GM23338 (cell line): ENCODE results near the gene PLEKHJ1. TPM values are rescaled to one million over a fixed set of nuclear protein-coding genes. Genes with fewer than 3 reads are reported as not detected.

Experiments used
- ATAC-seq: fragments of 200-7000 bp; cut with Tn5 transposase; 3 replicates; pipeline ENCODE4 v1.9.1; 2020
- DNase-seq: peaks from one replicate; pipeline ENCODE4 v3.0.0-alpha.2; 2015; ENCODE audit warnings: low spot score
- H2AFZ ChIP-seq: fragments of 200-600 bp; sonication (generic); 2 replicates; pipeline ENCODE4 v1.8.0; 2016; ENCODE audit warnings: antibody characterized with exemption, mild to moderate bottlenecking, moderate library complexity
- H3F3A ChIP-seq: fragments of 200-600 bp; sonication (generic); replicated peaks from 2 replicates; pipeline ENCODE4 v1.8.0; 2017; ENCODE audit warnings: antibody characterized with exemption, mixed run types, low read depth
- H3K27ac ChIP-seq: fragments of 200-600 bp; sonication (generic); 2 replicates; pipeline ENCODE4 v1.6.1; 2016; ENCODE audit warnings: low read depth
- H3K27me3 ChIP-seq: fragments of 200-600 bp; sonication (generic); 2 replicates; pipeline ENCODE4 v1.8.0; 2016; ENCODE audit warnings: mild to moderate bottlenecking, mixed run types, moderate library complexity; ENCODE audit not compliant: insufficient read depth
- H3K36me3 ChIP-seq: fragments of 200-600 bp; sonication (generic); 2 replicates; pipeline ENCODE4 v1.8.0; 2016; ENCODE audit warnings: mild to moderate bottlenecking; ENCODE audit not compliant: insufficient read depth
- H3K4me1 ChIP-seq: fragments of 200-600 bp; sonication (generic); 2 replicates; pipeline ENCODE4 v1.8.0; 2016; ENCODE audit warnings: mild to moderate bottlenecking, moderate library complexity; ENCODE audit not compliant: insufficient read depth
- H3K4me2 ChIP-seq: fragments of 200-600 bp; sonication (generic); 2 replicates; pipeline ENCODE4 v1.7.1; 2017; ENCODE audit warnings: mixed run types
- H3K4me3 ChIP-seq: fragments of 200-600 bp; sonication (generic); 2 replicates; pipeline ENCODE4 v1.6.1; 2016; ENCODE audit warnings: mixed run types
- H3K79me2 ChIP-seq: fragments of 200-600 bp; sonication (generic); replicated peaks from 2 replicates; pipeline ENCODE4 v1.8.0; 2017; ENCODE audit warnings: mild to moderate bottlenecking; ENCODE audit not compliant: insufficient read depth
- H3K9me2 ChIP-seq: fragments of 200-600 bp; sonication (generic); 2 replicates; pipeline ENCODE4 v1.8.0; 2017; ENCODE audit not compliant: insufficient read depth
- H4K20me1 ChIP-seq: fragments of 200-600 bp; sonication (generic); replicated peaks from 2 replicates; pipeline ENCODE4 v1.8.0; 2017; ENCODE audit warnings: mild to moderate bottlenecking; ENCODE audit not compliant: insufficient read depth
- H3K27ac Mint-ChIP-seq: 2 replicates; pipeline ENCODE4 v1.8.0; 2020; ENCODE audit warnings: inconsistent platforms, mild to moderate bottlenecking, moderate library complexity, mixed read lengths
- H3K27me3 Mint-ChIP-seq: 3 replicates; pipeline ENCODE4 v1.8.0; 2022; ENCODE audit warnings: low read depth, mild to moderate bottlenecking, moderate library complexity, mixed read lengths, inconsistent platforms; ENCODE audit not compliant: insufficient read depth, poor library complexity
- H3K36me3 Mint-ChIP-seq: 3 replicates; pipeline ENCODE4 v1.8.0; 2021; ENCODE audit warnings: low read depth, mild to moderate bottlenecking, inconsistent platforms, moderate library complexity, mixed read lengths
- H3K4me1 Mint-ChIP-seq: 3 replicates; pipeline ENCODE4 v1.8.0; 2020; ENCODE audit warnings: mild to moderate bottlenecking, inconsistent platforms, mixed read lengths
- H3K4me3 Mint-ChIP-seq: 3 replicates; pipeline ENCODE4 v1.8.0; 2021; ENCODE audit warnings: moderate library complexity, mild to moderate bottlenecking, inconsistent platforms, mixed read lengths
- H3K9me3 Mint-ChIP-seq: 3 replicates; pipeline ENCODE4 v1.8.0; 2020; ENCODE audit warnings: moderate library complexity, mild to moderate bottlenecking, inconsistent platforms, mixed read lengths
- CREB1 ChIP-seq: fragments of 250-450 bp; sonication (Bioruptor Pico); IDR thresholded peaks from 2 replicates; pipeline ENCODE4 v1.5.0; 2020; ENCODE audit warnings: low read depth, mild to moderate bottlenecking, moderate library complexity
- ETS1 ChIP-seq: IDR thresholded peaks from 2 replicates; pipeline ENCODE4 v1.6.1; 2016; ENCODE audit warnings: antibody characterized with exemption
- EZH2phosphoT487 ChIP-seq: fragments of 200-600 bp; sonication (generic); IDR thresholded peaks from one replicate; pipeline ENCODE4 v1.8.1; 2018; ENCODE audit warnings: antibody characterized with exemption; ENCODE audit not compliant: unreplicated experiment
- JUNB ChIP-seq: IDR thresholded peaks from one replicate; pipeline ENCODE4 v1.6.1; 2016; ENCODE audit warnings: antibody characterized with exemption; ENCODE audit not compliant: unreplicated experiment
- NANOG ChIP-seq: IDR thresholded peaks from 2 replicates; pipeline ENCODE4 v1.6.1; 2016; ENCODE audit warnings: antibody characterized with exemption, borderline replicate concordance
- POLR2AphosphoS5 ChIP-seq: IDR thresholded peaks from 2 replicates; pipeline ENCODE4 v1.6.1; 2016; ENCODE audit warnings: antibody characterized with exemption, low read depth
- STAT1 ChIP-seq: IDR thresholded peaks from one replicate; pipeline ENCODE4 v1.6.1; 2016; ENCODE audit warnings: antibody characterized with exemption; ENCODE audit not compliant: unreplicated experiment
- ZNF114 ChIP-seq: fragments of 250-450 bp; sonication (Bioruptor Pico); IDR thresholded peaks from 2 replicates; pipeline ENCODE4 v1.5.0; 2020; ENCODE audit warnings: mild to moderate bottlenecking, moderate library complexity
- ZNF462 ChIP-seq: fragments of 250-450 bp; sonication (Bioruptor Pico); IDR thresholded peaks from 2 replicates; pipeline ENCODE4 v1.5.0; 2020; ENCODE audit warnings: mild to moderate bottlenecking, moderate library complexity
- polyA plus RNA-seq: library from polyadenylated mRNA; unstranded; fragments of >200 nt; fragmentation: Nextera tagmentation; extraction: Ambion mirVana; gene quantifications from 2 replicates; pipeline ENCODE4 v1.2.1, GENCODE V29; 2016
- total RNA-seq: library from RNA; depleted of rRNA; stranded (reverse); fragments of >200 nt; shearing (Covaris generic); gene quantifications from 2 replicates; pipeline ENCODE4 v1.2.3, GENCODE V29; 2014
- TF ChIP-seq, protein P1 (sequence below): IDR thresholded peaks from one replicate; pipeline ENCODE4 v1.6.1; 2018; ENCODE audit warnings: antibody characterized with exemption; ENCODE audit not compliant: unreplicated experiment

PLEKHJ1 gene
- total and polyA plus RNA-seq, 2 experiments from 2014 or later, result 146 to 210 TPM

DNA sequence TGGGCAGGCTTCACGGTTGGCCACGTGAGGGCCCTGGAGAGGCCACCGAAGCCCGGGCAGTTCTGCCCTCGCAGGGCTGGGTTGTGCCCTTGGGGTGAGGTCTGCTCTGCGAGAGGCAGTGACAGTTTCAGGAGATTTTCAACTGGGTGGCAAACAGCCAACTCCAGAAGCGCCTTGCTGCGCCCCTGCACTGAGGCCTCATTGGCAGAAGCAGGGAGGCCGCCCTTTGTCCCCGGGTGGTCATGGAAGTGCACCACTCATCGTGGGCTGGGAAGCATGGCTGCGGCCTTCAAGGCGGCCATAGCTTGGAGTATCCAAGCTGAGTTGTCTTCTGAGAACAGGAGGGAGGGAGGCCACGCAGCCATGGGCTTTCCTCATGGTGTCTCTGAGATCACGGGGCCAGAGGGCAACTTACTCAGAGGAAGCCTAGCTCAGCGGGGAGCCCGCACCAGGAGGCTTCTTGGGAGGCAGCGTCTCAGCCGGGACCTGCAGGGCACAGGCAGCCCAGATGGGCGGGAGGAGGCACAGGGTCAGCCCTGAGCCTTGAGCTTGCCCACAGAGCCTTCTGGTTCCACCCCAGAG is 14.8 kb downstream of the PLEKHJ1 start:
- 0 out of 2 replicates have a peak, but pooled peaks cover 4% of the 10 kb centered on the region for H3F3A ChIP-seq
- no peaks in the 10 kb centered on the region for H3K4me1 Mint-ChIP-seq
- H3K4me3 Mint-ChIP-seq, result no peak overlapping the region
- 0 out of 2 replicates have a peak, but pooled peaks cover 3% of the 10 kb centered on the region for H4K20me1 ChIP-seq
- H3K4me1 ChIP-seq, result no peaks in the 10 kb centered on the region
- H3K9me3 Mint-ChIP-seq, result no peaks in the 10 kb centered on the region
- peaks cover 3% of the 10 kb centered on the region; the same call in 1 of the 2 replicates for H3K36me3 ChIP-seq
- peaks cover 11% of the 10 kb centered on the region for H3K27me3 Mint-ChIP-seq
- no peaks in the 10 kb centered on the region for H3K9me2 ChIP-seq
- DNase-seq (no peak), ATAC-seq (peak; percentile 16; the same call in 2 of the 3 replicates)
- no peak overlapping the region for H3K4me2 ChIP-seq
- no peaks in the 10 kb centered on the region for H3K79me2 ChIP-seq
- H3K27ac Mint-ChIP-seq, result no peak overlapping the region; the same call in 1 of the 2 replicates
- 0 out of 2 replicates have a peak overlapping the region, but pooled peaks have one; percentile 39 for H3K27ac ChIP-seq
- H3K4me3 ChIP-seq, result no peak overlapping the region
- no peaks in the 10 kb centered on the region for H3K27me3 ChIP-seq
- no peak overlapping the region for H2AFZ ChIP-seq
- H3K36me3 Mint-ChIP-seq, result peaks cover 42% of the 10 kb centered on the region
- no peak for TF ChIP-seq ETS1
- no peak for TF ChIP-seq ZNF114

DNA sequence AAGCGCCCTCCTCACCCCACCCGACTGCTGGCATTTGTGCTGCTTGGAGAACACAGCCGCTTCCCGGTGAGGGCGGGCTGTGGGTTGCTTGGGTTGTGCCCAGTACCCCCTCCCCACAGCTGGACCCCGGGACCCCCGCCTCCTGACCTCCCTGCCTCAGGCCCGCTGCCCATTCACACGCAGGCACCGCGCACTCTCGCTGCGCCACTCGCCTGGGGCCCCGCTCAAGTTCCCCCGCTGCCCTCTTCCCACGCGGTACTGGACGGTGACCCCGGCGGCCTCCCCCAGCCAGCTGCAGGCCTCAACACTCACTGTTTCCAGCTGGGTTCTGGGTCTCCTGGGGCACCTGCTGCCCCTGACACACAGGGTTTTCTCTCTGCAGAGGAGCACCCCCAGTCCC is 16.4 kb downstream of the PLEKHJ1 start:
- H3K27ac Mint-ChIP-seq, result no peak overlapping the region
- 0 out of 2 replicates have a peak, but pooled peaks cover 3% of the 10 kb centered on the region for H4K20me1 ChIP-seq
- H3K36me3 Mint-ChIP-seq, result peaks cover 46% of the 10 kb centered on the region
- no peak for TF ChIP-seq NANOG
- no peak for TF ChIP-seq EZH2phosphoT487
- no peak for TF ChIP-seq CREB1 (CRISPR knock-in tag)
- TF ChIP-seq ZNF462 (CRISPR knock-in tag), result no peak
- no peak for TF ChIP-seq STAT1
- TF ChIP-seq POLR2AphosphoS5, result no peak
- TF ChIP-seq JUNB, result no peak
- TF ChIP-seq, protein P1, sequence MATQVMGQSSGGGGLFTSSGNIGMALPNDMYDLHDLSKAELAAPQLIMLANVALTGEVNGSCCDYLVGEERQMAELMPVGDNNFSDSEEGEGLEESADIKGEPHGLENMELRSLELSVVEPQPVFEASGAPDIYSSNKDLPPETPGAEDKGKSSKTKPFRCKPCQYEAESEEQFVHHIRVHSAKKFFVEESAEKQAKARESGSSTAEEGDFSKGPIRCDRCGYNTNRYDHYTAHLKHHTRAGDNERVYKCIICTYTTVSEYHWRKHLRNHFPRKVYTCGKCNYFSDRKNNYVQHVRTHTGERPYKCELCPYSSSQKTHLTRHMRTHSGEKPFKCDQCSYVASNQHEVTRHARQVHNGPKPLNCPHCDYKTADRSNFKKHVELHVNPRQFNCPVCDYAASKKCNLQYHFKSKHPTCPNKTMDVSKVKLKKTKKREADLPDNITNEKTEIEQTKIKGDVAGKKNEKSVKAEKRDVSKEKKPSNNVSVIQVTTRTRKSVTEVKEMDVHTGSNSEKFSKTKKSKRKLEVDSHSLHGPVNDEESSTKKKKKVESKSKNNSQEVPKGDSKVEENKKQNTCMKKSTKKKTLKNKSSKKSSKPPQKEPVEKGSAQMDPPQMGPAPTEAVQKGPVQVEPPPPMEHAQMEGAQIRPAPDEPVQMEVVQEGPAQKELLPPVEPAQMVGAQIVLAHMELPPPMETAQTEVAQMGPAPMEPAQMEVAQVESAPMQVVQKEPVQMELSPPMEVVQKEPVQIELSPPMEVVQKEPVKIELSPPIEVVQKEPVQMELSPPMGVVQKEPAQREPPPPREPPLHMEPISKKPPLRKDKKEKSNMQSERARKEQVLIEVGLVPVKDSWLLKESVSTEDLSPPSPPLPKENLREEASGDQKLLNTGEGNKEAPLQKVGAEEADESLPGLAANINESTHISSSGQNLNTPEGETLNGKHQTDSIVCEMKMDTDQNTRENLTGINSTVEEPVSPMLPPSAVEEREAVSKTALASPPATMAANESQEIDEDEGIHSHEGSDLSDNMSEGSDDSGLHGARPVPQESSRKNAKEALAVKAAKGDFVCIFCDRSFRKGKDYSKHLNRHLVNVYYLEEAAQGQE, result no peak

More for the DNA sequence above, 16.4 kb downstream of the PLEKHJ1 start:
- H2AFZ ChIP-seq, result no peak overlapping the region
- 0 out of 2 replicates have a peak, but pooled peaks cover 4% of the 10 kb centered on the region for H3F3A ChIP-seq
- no peaks in the 10 kb centered on the region; the same call in 2 of the 3 replicates for H3K9me3 Mint-ChIP-seq
- no peaks in the 10 kb centered on the region for H3K27me3 ChIP-seq
- DNase-seq (no peak), ATAC-seq (no peak)
- no peak overlapping the region for H3K4me3 Mint-ChIP-seq
- H3K36me3 ChIP-seq, result peaks cover 5% of the 10 kb centered on the region; the same call in 1 of the 2 replicates
- H3K4me2 ChIP-seq, result no peak overlapping the region
- no peak overlapping the region for H3K4me3 ChIP-seq
- no peaks in the 10 kb centered on the region for H3K9me2 ChIP-seq
- H3K79me2 ChIP-seq, result no peaks in the 10 kb centered on the region
- H3K27ac ChIP-seq, result no peak overlapping the region
- H3K27me3 Mint-ChIP-seq, result peaks cover 11% of the 10 kb centered on the region
- no peaks in the 10 kb centered on the region for H3K4me1 Mint-ChIP-seq
- no peaks in the 10 kb centered on the region for H3K4me1 ChIP-seq
